Measurements from ENCODE around the gene SLIT3. TPM values are rescaled to one million over a fixed set of nuclear protein-coding genes. Genes with fewer than 3 reads are reported as not detected.

Gene SLIT3
- total RNA-seq, 4 donors from 2014 or later, result 41.1 to 86.6 (median 62.7) TPM

DNA sequence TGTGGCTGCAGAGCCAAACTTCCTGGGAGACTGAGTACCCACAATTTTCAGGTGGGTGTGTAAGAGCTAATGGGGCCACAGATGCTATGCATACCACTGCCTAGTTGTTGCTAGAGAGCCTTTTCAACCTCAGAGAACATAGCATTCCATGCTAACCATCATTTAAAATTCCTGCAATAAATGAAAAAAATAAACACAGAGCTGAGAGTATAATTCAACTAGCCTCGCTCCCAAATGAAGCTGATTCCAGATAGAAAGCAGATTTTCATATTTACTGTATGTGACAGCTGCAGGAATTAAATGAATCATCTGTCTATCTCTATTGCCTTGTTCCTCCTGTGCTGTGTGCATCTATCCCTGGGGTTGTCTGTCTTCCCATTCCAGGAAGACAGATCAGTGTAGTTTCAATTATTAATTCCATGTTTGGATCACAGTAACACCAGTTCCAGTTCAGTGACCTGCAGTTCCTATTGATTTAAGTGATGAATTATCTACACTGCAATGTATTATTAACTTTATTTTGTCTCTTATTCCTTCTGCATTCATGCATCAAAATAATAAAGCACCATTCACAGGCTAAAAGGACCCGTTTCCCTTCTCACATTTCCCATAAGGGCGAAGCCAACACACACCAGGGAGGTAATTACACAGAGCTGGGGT lies 324.5 kb downstream of the SLIT3 start:
- DNase-seq (ENCODE audit: extremely low spot score), result no peak
- WGBS, result 66% methylated on average over 3 of the region's 3 CpGs
- Histone ChIP-seq H3K4me1 (peaks cover 0 to 60% (median 24%) of the 10 kb centered on the region in 4 donors), H3K36me3 (no peaks in the 10 kb centered on the region), H3K27ac (replicated peaks in 1 of 4) (no peak overlapping the region), H3K27me3 (no peaks in the 10 kb centered on the region), H3K9me3 (no peaks in the 10 kb centered on the region), H3K4me3 (no peak overlapping the region)
- intact Hi-C loops (cut with DNase I), result no loop called here
- TF ChIP-seq POLR2AphosphoS5 (IDR thresholded peaks at IDR 0.05) (peak in 1 of 2 donors; percentile 32), POLR2A (IDR thresholded peaks at IDR 0.05; ENCODE audit: low read depth) (no peak)

DNA sequence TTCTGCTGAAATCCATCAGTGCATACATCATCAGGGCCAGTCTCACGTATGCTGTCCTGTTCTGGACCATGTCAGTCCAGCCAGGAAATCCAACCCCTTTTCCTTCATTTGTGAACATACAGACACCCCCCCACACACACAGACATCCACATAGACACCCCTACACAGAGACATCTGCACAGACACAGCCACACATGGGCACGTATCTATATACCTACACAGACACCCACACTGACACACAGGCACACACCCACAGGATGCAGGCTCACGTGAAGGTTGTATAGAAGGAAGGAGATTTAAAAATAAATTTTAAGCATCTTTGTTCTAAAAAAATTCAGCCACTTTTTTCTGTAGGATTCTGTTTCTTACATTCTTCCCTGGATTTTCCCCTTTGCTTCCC lies 325.6 kb downstream of the SLIT3 start:
- no peaks in the 10 kb centered on the region for H3K27me3 ChIP-seq
- no peaks in the 10 kb centered on the region for H3K36me3 ChIP-seq
- DNase-seq (ENCODE audit: extremely low spot score), result no peak
- no peak overlapping the region for H3K4me3 ChIP-seq
- no peak overlapping the region for H3K27ac ChIP-seq (replicated peaks in 1 of 4)
- peaks cover 0 to 60% (median 24%) of the 10 kb centered on the region in 4 donors for H3K4me1 ChIP-seq
- no peak for TF ChIP-seq EP300 (IDR thresholded peaks at IDR 0.05)
- no peak for TF ChIP-seq CTCF (IDR thresholded peaks at IDR 0.05)
- no peak for TF ChIP-seq POLR2AphosphoS5 (IDR thresholded peaks at IDR 0.05)
- TF ChIP-seq POLR2A (IDR thresholded peaks at IDR 0.05; ENCODE audit: low read depth), result no peak
- 83% methylated on average over 3 of the region's 3 CpGs for WGBS
- no peaks in the 10 kb centered on the region for H3K9me3 ChIP-seq
- intact Hi-C loops (cut with DNase I), result no loop called here

GRCh38 chr5:168974082-168974481 lies 326.9 kb downstream of the SLIT3 start:
- Histone ChIP-seq H3K9me3 (no peaks in the 10 kb centered on the region), H3K36me3 (no peaks in the 10 kb centered on the region), H3K27me3 (no peaks in the 10 kb centered on the region), H3K27ac (replicated peaks in 1 of 4) (no peak overlapping the region), H3K4me1 (peaks cover 0 to 48% (median 24%) of the 10 kb centered on the region in 4 donors), H3K4me3 (no peak overlapping the region)
- intact Hi-C loops (cut with DNase I), result no loop called here
- DNase-seq (ENCODE audit: extremely low spot score), result no peak
- WGBS, result 86% methylated on average over 2 of the region's 2 CpGs
- TF ChIP-seq CTCF (IDR thresholded peaks at IDR 0.05) (no peak), EP300 (IDR thresholded peaks at IDR 0.05) (no peak), POLR2AphosphoS5 (IDR thresholded peaks at IDR 0.05) (no peak), POLR2A (IDR thresholded peaks at IDR 0.05; ENCODE audit: low read depth) (no peak)

- WGBS, result 47% methylated on average over 3 of the region's 3 CpGs
- no peaks in the 10 kb centered on the region for H3K27me3 ChIP-seq
- no peak overlapping the region for H3K27ac ChIP-seq (replicated peaks in 1 of 4)
- no peaks in the 10 kb centered on the region for H3K36me3 ChIP-seq
- TF ChIP-seq POLR2AphosphoS5 (IDR thresholded peaks at IDR 0.05) (peak in 1 of 2 donors; percentile 26), EP300 (IDR thresholded peaks at IDR 0.05) (no peak)
- H3K9me3 ChIP-seq, result no peaks in the 10 kb centered on the region
- no peak overlapping the region for H3K4me3 ChIP-seq
- no peak for DNase-seq (ENCODE audit: extremely low spot score)
- intact Hi-C loops (cut with DNase I), result no loop called here
- peaks cover 0 to 39% (median 24%) of the 10 kb centered on the region in 4 donors for H3K4me1 ChIP-seq
Observed at GRCh38 chr5:168972731-168973130, 328.2 kb downstream of the SLIT3 start.

- WGBS, result 94% methylated on average over 4 of the region's 4 CpGs
- Histone ChIP-seq H3K9me3 (no peaks in the 10 kb centered on the region), H3K4me3 (no peak overlapping the region), H3K36me3 (no peaks in the 10 kb centered on the region), H3K27me3 (no peaks in the 10 kb centered on the region), H3K27ac (replicated peaks in 1 of 4) (no peak overlapping the region), H3K4me1 (peaks cover 0 to 26% (median 14%) of the 10 kb centered on the region in 4 donors)
- intact Hi-C loops (cut with DNase I), result no loop called here
- TF ChIP-seq CTCF (IDR thresholded peaks at IDR 0.05) (no peak), POLR2A (IDR thresholded peaks at IDR 0.05; ENCODE audit: low read depth) (no peak), EP300 (IDR thresholded peaks at IDR 0.05) (no peak), POLR2AphosphoS5 (IDR thresholded peaks at IDR 0.05) (no peak)
- no peak for DNase-seq (ENCODE audit: extremely low spot score)
Observed at GRCh38 chr5:168971100-168971499, 329.8 kb downstream of the SLIT3 start.

Data from esophagus muscularis mucosa (tissue), 4 donors.